H1 (cell line): ENCODE measurements around the gene RTN4RL2. TPM values are rescaled to one million over a fixed set of nuclear protein-coding genes. Genes with fewer than 3 reads are reported as not detected.

Experiments used
- CTCF ChIA-PET: fragments of 300-600 bp; sonication (Branson Sonifier 250); formaldehyde crosslinking; loops from one replicate; lab custom pipeline; 2021; ENCODE audit not compliant: partially characterized antibody; lab: Charles Lee
- POLR2A ChIA-PET: fragments of 300-600 bp; sonication (Branson Sonifier 250); formaldehyde crosslinking; loops from one replicate; lab custom pipeline; 2021; ENCODE audit warnings: inconsistent platforms; ENCODE audit not compliant: partially characterized antibody; lab: Charles Lee
- DNase-seq, 2 experiments: peaks; one replicate each; pipeline versions ENCODE4 v3.0.0 to v3.0.0-alpha.2; 2010 to 2022; ENCODE audit warnings: low spot score in 2 of 2, low read depth in 1 of 2, mixed read lengths in 1 of 2
- FAIRE-seq: peaks from 2 replicates; lab custom pipeline; 2011; peaks lifted over from hg19 to GRCh38; lab: Jason Lieb, UNC
- H2AFZ ChIP-seq: 2 replicates; pipeline ENCODE4 v1.8.1; 2012; ENCODE audit warnings: low read length, inconsistent platforms
- H2AK5ac ChIP-seq: 2 replicates; pipeline ENCODE4 v1.6.1; 2013; ENCODE audit warnings: low read depth, low read length
- H2BK120ac ChIP-seq: replicated peaks from 2 replicates; pipeline ENCODE3; 2013; ENCODE audit warnings: low read depth, low read length, inconsistent platforms
- H2BK12ac ChIP-seq: 2 replicates; pipeline ENCODE4 v1.6.1; 2013; ENCODE audit warnings: low read depth, low read length
- H2BK15ac ChIP-seq: 2 replicates; pipeline ENCODE4 v1.6.1; 2013; ENCODE audit warnings: low read length
- H2BK20ac ChIP-seq: 2 replicates; pipeline ENCODE4 v1.6.1; 2013; ENCODE audit warnings: low read length
- H2BK5ac ChIP-seq: 2 replicates; pipeline ENCODE4 v1.6.1; 2013; ENCODE audit warnings: low read depth, low read length
- H3K14ac ChIP-seq: 2 replicates; pipeline ENCODE4 v1.6.1; 2013; ENCODE audit warnings: inconsistent platforms; ENCODE audit not compliant: insufficient read length
- H3K18ac ChIP-seq: 2 replicates; pipeline ENCODE4 v1.6.1; 2013; ENCODE audit warnings: low read length; ENCODE audit errors: extremely low read depth
- H3K23ac ChIP-seq: 2 replicates; pipeline ENCODE4 v1.6.1; 2013; ENCODE audit warnings: inconsistent platforms; ENCODE audit not compliant: insufficient read length
- H3K23me2 ChIP-seq: 2 replicates; pipeline ENCODE4 v1.6.1; 2013; ENCODE audit warnings: low read depth, low read length
- H3K27ac ChIP-seq: 2 replicates; pipeline ENCODE4 v1.6.1; 2011; ENCODE audit warnings: low read depth, low read length, inconsistent platforms
- H3K27me3 ChIP-seq, 4 experiments: replicated peaks in 1 of 4; 1 replicate in 1 of 4; 2 replicates in 3 of 4; pipeline versions ENCODE4 v1.6.1 to v1.8.1; 2011 to 2013; ENCODE audit warnings: low read length in 3 of 4, mild to moderate bottlenecking in 3 of 4, inconsistent platforms in 2 of 4, mixed read lengths in 2 of 4, moderate library complexity in 1 of 4; ENCODE audit not compliant: control insufficient read depth in 3 of 4, insufficient read depth in 3 of 4; ENCODE audit errors: extremely low read depth in 1 of 4
- H3K36me3 ChIP-seq, 4 experiments: 2 replicates each; pipeline versions ENCODE4 v1.6.1 to v1.8.1; 2011 to 2013; ENCODE audit warnings: mild to moderate bottlenecking in 4 of 4, low read length in 3 of 4, moderate library complexity in 2 of 4, control low read depth in 1 of 4, inconsistent platforms in 1 of 4; ENCODE audit not compliant: insufficient read depth in 4 of 4, control insufficient read depth in 2 of 4
- H3K4ac ChIP-seq: replicated peaks from 2 replicates; pipeline ENCODE3; 2013; ENCODE audit warnings: low read length, low read depth, mixed read lengths, inconsistent platforms; ENCODE audit not compliant: insufficient read length
- H3K4me1 ChIP-seq, 4 experiments: replicated peaks in 1 of 4; 1 replicate in 1 of 4; 2 replicates in 3 of 4; pipeline versions ENCODE4 v1.6.1 to v1.8.1; 2011 to 2013; ENCODE audit warnings: low read length in 3 of 4, inconsistent platforms in 2 of 4, mixed read lengths in 1 of 4; ENCODE audit not compliant: insufficient read depth in 4 of 4, control insufficient read depth in 3 of 4
- H3K4me2 ChIP-seq, 2 experiments: 2 replicates each; pipeline versions ENCODE4 v1.6.1 to v1.8.1; 2011 to 2013; ENCODE audit warnings: low read depth in 2 of 2, low read length in 2 of 2, control low read depth in 1 of 2, inconsistent platforms in 1 of 2, mild to moderate bottlenecking in 1 of 2; ENCODE audit not compliant: insufficient read depth in 1 of 2
- H3K4me3 ChIP-seq, 4 experiments: fragments of 200-600, 300-600 bp in 1 of 4; sonication (generic), shearing (Covaris generic), sonication (Bioruptor Twin) in 1 of 4; 2 replicates each; pipeline versions ENCODE4 v1.5.1 to v1.8.1; 2011 to 2016; ENCODE audit warnings: low read length in 4 of 4, low read depth in 3 of 4, control low read depth in 2 of 4, inconsistent platforms in 2 of 4, mild to moderate bottlenecking in 2 of 4, mixed read lengths in 1 of 4, moderate library complexity in 1 of 4; ENCODE audit not compliant: insufficient read depth in 2 of 4; ENCODE audit errors: extremely low read depth in 1 of 4
- H3K56ac ChIP-seq: replicated peaks from 2 replicates; pipeline ENCODE3; 2013; ENCODE audit warnings: low read depth, mild to moderate bottlenecking, mixed read lengths, low read length, inconsistent platforms; ENCODE audit not compliant: insufficient read length
- H3K79me1 ChIP-seq: 2 replicates; pipeline ENCODE4 v1.6.1; 2013; ENCODE audit warnings: low read depth, low read length, control low read depth
- H3K79me2 ChIP-seq, 2 experiments: 2 replicates each; pipeline versions ENCODE4 v1.6.1 to v1.8.1; 2012 to 2013; ENCODE audit warnings: low read length in 2 of 2, mild to moderate bottlenecking in 2 of 2, inconsistent platforms in 1 of 2; ENCODE audit not compliant: insufficient read depth in 2 of 2, control insufficient read depth in 1 of 2
- H3K9ac ChIP-seq, 4 experiments: replicated peaks in 1 of 4; 1 replicate in 1 of 4; 2 replicates in 3 of 4; pipeline versions ENCODE4 v1.6.1 to v1.8.1; 2011 to 2013; ENCODE audit warnings: low read depth in 3 of 4, low read length in 3 of 4, control low read depth in 2 of 4, mild to moderate bottlenecking in 2 of 4, moderate library complexity in 2 of 4, inconsistent platforms in 1 of 4; ENCODE audit errors: extremely low read depth in 1 of 4
- H3K9me3 ChIP-seq, 2 experiments: 2 replicates each; pipeline versions ENCODE4 v1.6.1 to v1.8.1; 2012 to 2013; ENCODE audit warnings: mild to moderate bottlenecking in 2 of 2, moderate library complexity in 2 of 2, control low read depth in 1 of 2, inconsistent platforms in 1 of 2, low read depth in 1 of 2, low read length in 1 of 2, mixed read lengths in 1 of 2; ENCODE audit not compliant: insufficient read depth in 2 of 2
- H4K20me1 ChIP-seq, 2 experiments: replicated peaks in 1 of 2; 2 replicates each; pipeline versions ENCODE3 to v1.8.1; 2011 to 2013; ENCODE audit warnings: inconsistent platforms in 2 of 2, low read length in 2 of 2, mild to moderate bottlenecking in 1 of 2; ENCODE audit not compliant: insufficient read depth in 2 of 2, control insufficient read depth in 1 of 2
- H4K5ac ChIP-seq: 2 replicates; pipeline ENCODE4 v1.6.1; 2013; ENCODE audit warnings: low read length, low read depth, mixed read lengths, inconsistent platforms; ENCODE audit not compliant: insufficient read length
- H4K8ac ChIP-seq: 2 replicates; pipeline ENCODE4 v1.8.0; 2013; ENCODE audit warnings: mild to moderate bottlenecking, moderate library complexity, low read length, inconsistent platforms; ENCODE audit not compliant: insufficient read depth; ENCODE audit errors: extremely low read depth
- H4K91ac ChIP-seq: replicated peaks from 2 replicates; pipeline ENCODE3; 2013; ENCODE audit warnings: low read length, mixed read lengths, inconsistent platforms; ENCODE audit not compliant: insufficient read length
- ATF2 ChIP-seq: IDR thresholded peaks from 2 replicates; pipeline ENCODE4 v1.6.1; 2012; ENCODE audit warnings: low read length, inconsistent platforms
- BCL11A ChIP-seq, 2 experiments: IDR thresholded peaks; one replicate each; pipeline ENCODE4 v1.6.1; 2011; ENCODE audit warnings: low read depth in 2 of 2, low read length in 2 of 2, mild to moderate bottlenecking in 2 of 2
- CREB1 ChIP-seq: IDR thresholded peaks from 2 replicates; pipeline ENCODE4 v1.6.1; 2012; ENCODE audit warnings: inconsistent platforms
- KDM4A ChIP-seq: IDR thresholded peaks from one replicate; pipeline ENCODE4 v1.7.1; 2012; ENCODE audit warnings: low read depth, mild to moderate bottlenecking, moderate library complexity, low read length, inconsistent platforms; ENCODE audit not compliant: severe bottlenecking
- POLR2AphosphoS5 ChIP-seq: IDR thresholded peaks from 2 replicates; pipeline ENCODE4 v1.6.1; 2011; ENCODE audit warnings: low read depth, low read length
- RBBP5 ChIP-seq: IDR thresholded peaks from 2 replicates; pipeline ENCODE4 v1.7.1; 2012; ENCODE audit warnings: low read depth, mild to moderate bottlenecking, inconsistent platforms, low read length, moderate library complexity, borderline replicate concordance
- RFX5 ChIP-seq: IDR thresholded peaks from 2 replicates; pipeline ENCODE4 v1.6.1; 2011; ENCODE audit warnings: low read depth, low read length, improper control_type of control experiment, borderline replicate concordance
- SAP30 ChIP-seq: fragments of 300-600 bp; sonication (generic); IDR thresholded peaks from 2 replicates; pipeline ENCODE4 v1.7.1; 2012; ENCODE audit warnings: low read length, moderate library complexity, mild to moderate bottlenecking, inconsistent platforms; ENCODE audit not compliant: insufficient read depth, insufficient replicate concordance
- SIN3A ChIP-seq, 2 experiments: IDR thresholded peaks in 1 of 2; conservative IDR thresholded peaks in 1 of 2; 2 replicates each; pipeline ENCODE4 v1.6.1; 2011 to 2012; ENCODE audit warnings: low read length in 2 of 2, improper control_type of control experiment in 1 of 2, low read depth in 1 of 2, mild to moderate bottlenecking in 1 of 2
- TCF12 ChIP-seq: IDR thresholded peaks from 2 replicates; pipeline ENCODE4 v1.6.1; 2011; ENCODE audit warnings: low read depth, mild to moderate bottlenecking, low read length
- WGBS, 2 experiments: shearing (Covaris generic) in 1 of 2; methylation state at CpG; one replicate each; pipeline versions ENCODE4 v1.1.6 to v1.1.7; 2013 to 2015; ENCODE audit warnings: low lambda C conversion rate in 2 of 2, mixed read lengths in 2 of 2, inconsistent platforms in 1 of 2, low coverage in 1 of 2, missing lambda C conversion rate in 1 of 2; ENCODE audit not compliant: insufficient replicate concordance in 2 of 2, insufficient coverage in 1 of 2, insufficient read length in 1 of 2; ENCODE audit errors: extremely low coverage in 1 of 2, missing lambda C conversion rate in 1 of 2; 5-methylcytosine and 5-hydroxymethylcytosine counted together
- polyA plus RNA-seq, 7 experiments: library from polyadenylated mRNA; depleted of rRNA in 3 of 7; stranded (reverse) in 5 of 7; unstranded in 2 of 7; fragments of >200 nt in 5 of 7; fragments of 200-250 nt in 2 of 7; gene quantifications; 1 replicate in 5 of 7; 2 replicates in 1 of 7; 4 replicates in 1 of 7; pipeline versions ENCODE4 v1.2.1 to v1.2.3, GENCODE V29; 2011 to 2013; ENCODE audit warnings: missing spikeins in 2 of 7, mixed read lengths in 2 of 7
- total RNA-seq: library from RNA; stranded (reverse); fragmentation: NEBNext Ultra II Directional; extraction: Animal tissue kit (Norgen Biotek cat#: 25700); gene quantifications from 2 replicates; pipeline ENCODE4 v1.2.1, GENCODE V29; 2021

RTN4RL2 gene
- total and polyA plus RNA-seq, 2 of the 8 experiments (the other 6 are each of a cell fraction or from before 2014, with no cell fraction given): 11.4 to 23.7 TPM

DNA sequence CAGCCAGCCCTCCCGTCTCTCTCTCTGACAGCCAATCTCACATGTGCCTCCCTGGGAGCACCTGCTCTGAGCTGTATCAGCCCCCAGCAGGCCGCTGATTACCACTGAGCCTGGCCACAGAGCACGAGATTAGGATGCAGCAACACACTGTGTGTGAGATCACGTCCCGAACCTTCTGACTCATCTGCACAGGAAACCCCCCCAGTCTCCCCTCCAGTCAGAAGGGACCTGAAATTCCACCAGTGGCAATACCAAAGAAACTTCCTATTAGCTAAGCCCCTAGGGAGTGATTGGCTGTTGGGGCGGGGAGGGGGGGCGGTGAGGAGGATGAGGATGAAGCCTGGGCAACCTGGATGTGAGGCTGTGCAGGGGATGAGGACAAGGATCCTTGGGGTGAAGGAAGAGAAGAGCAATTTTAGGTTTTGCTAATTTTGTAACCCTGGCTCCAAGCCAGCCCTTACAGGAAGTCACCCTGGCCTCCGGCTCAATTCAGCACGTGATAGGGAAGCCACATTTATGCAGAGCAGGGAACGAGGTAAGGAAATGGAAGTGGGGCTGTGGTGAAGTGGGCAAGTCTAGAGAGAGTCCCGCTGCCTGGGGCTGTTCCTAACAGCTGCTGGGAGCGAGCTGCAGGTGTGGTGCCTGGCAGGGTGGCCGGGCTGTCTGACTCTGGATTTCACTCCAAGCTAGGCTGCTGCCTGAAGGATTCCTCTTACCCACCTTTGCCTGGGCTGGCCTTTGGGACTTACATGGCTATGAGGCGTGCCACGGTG, 35.4 kb upstream of the RTN4RL2 start:
- Histone ChIP-seq H3K27me3 (peaks cover 0 to 11% (median 3%) of the 10 kb centered on the region in 4 experiments; a peak in 5 of 7 replicates), H3K27ac (no peak overlapping the region), H3K9ac (no peak overlapping the region), H2AFZ (no peak overlapping the region), H3K4me3 (no peak overlapping the region), H4K5ac (no peak overlapping the region), H2AK5ac (no peak overlapping the region), H2BK12ac (no peak overlapping the region), H4K91ac (no peak overlapping the region), H3K23me2 (no peaks in the 10 kb centered on the region; the same call in 1 of the 2 replicates), H4K20me1 (no peaks in the 10 kb centered on the region), H2BK5ac (no peak overlapping the region), H3K79me1 (peaks cover 4% of the 10 kb centered on the region; the same call in 1 of the 2 replicates), H3K9me3 (no peaks in the 10 kb centered on the region), H3K14ac (no peak overlapping the region), H3K56ac (no peak overlapping the region), H3K79me2 (no peaks in the 10 kb centered on the region), H2BK120ac (no peak overlapping the region), H3K4ac (no peak overlapping the region), H3K36me3 (peaks cover 0 to 21% (median 2%) of the 10 kb centered on the region in 4 experiments; a peak in 2 of 8 replicates), H2BK15ac (0 out of 2 replicates have a peak overlapping the region, but pooled peaks have one; percentile 34), H2BK20ac (no peak overlapping the region), H4K8ac (no peak overlapping the region), H3K4me1 (peaks cover 0 to 19% (median 13%) of the 10 kb centered on the region in 4 experiments; a peak in 6 of 7 replicates), H3K23ac (no peak overlapping the region), H3K4me2 (no peak overlapping the region; a peak in 2 of 4 replicates), H3K18ac (no peak overlapping the region)
- 82% methylated on average over 15 of the region's 15 CpGs; no CpG with 5 or more reads in 1 of the 2 experiments for WGBS, 2 experiments
- ChIA-PET POLR2A (interaction anchor here (1.1 kb wide), 1 partner anchor 59 kb away, joined by 4 read pairs; no protein-coding TSS in a partner anchor), CTCF (interaction anchor here (1.1 to 10.1 kb wide), 5 partner anchors 8 to 31 kb away, joined by 3 to 68 read pairs (median 7); no protein-coding TSS in a partner anchor)
- DNase-seq (no peak), FAIRE-seq (no peak)
- no peak for TF ChIP-seq RFX5
- no peak for TF ChIP-seq ATF2
- no peak for TF ChIP-seq BCL11A (IDR thresholded peaks at IDR 0.05; ENCODE audit: low read depth in 2 of 2, low read length in 2 of 2)
- no peak for TF ChIP-seq CREB1
- TF ChIP-seq KDM4A: no peak
- no peak for TF ChIP-seq SIN3A (conservative IDR thresholded peaks at IDR 0.05 in 1 of 2, IDR thresholded peaks at IDR 0.05 in 1 of 2; ENCODE audit: low read depth in 1 of 2, low read length in 2 of 2)
- TF ChIP-seq SAP30: no peak
- TF ChIP-seq RBBP5: no peak
- no peak for TF ChIP-seq TCF12
- TF ChIP-seq POLR2AphosphoS5: no peak
